ENCODE data around the gene RHOBTB1. TPM values are rescaled to one million over a fixed set of nuclear protein-coding genes. Genes with fewer than 3 reads are reported as not detected.

The RHOBTB1 gene
- total RNA-seq, 1 experiment from 2014 or later: 2.5 TPM

GRCh38 chr10:60955957-60956425, 12.0 kb upstream of the RHOBTB1 start:
- no peak overlapping the region for H3K9ac ChIP-seq (ENCODE audit: extremely low read depth, insufficient read length, low read length)
- no peak overlapping the region for H4K5ac ChIP-seq (ENCODE audit: insufficient read length, low read depth, low read length)
- H3K23ac ChIP-seq (ENCODE audit: insufficient read length, low read depth, low read length): no peak overlapping the region
- no peak overlapping the region for H2BK5ac ChIP-seq (ENCODE audit: insufficient read length, low read length)
- no CpG with 5 or more reads among the region's 2 CpGs for WGBS (ENCODE audit: extremely low coverage, insufficient read length, low lambda C conversion rate)
- H4K91ac ChIP-seq (ENCODE audit: insufficient read length, low read depth, low read length): no peak overlapping the region
- H2BK20ac ChIP-seq (ENCODE audit: low read depth, low read length, poor library complexity, severe bottlenecking): no peak overlapping the region
- Mint-ChIP-seq H3K9me3 (no peaks in the 10 kb centered on the region), H3K4me1 (no peaks in the 10 kb centered on the region), H3K36me3 (ENCODE audit: insufficient read depth in 1 of 3, low read depth in 3 of 3) (no peaks in the 10 kb centered on the region), H3K27ac (no peak overlapping the region), H3K27me3 (ENCODE audit: low read depth) (no peaks in the 10 kb centered on the region), H3K4me3 (no peak overlapping the region)
- DNase-seq: no peak
- no peak overlapping the region for H4K8ac ChIP-seq (replicated peaks; ENCODE audit: insufficient read length, low read depth, low read length)
- H3T11ph ChIP-seq (ENCODE audit: low read length): no peak overlapping the region
- no peak overlapping the region for H2BK12ac ChIP-seq (ENCODE audit: insufficient read length, low read depth, low read length)
- no peaks in the 10 kb centered on the region for H3K79me1 ChIP-seq (ENCODE audit: insufficient read depth, low read depth, low read length, poor library complexity, severe bottlenecking)
- H2AFZ ChIP-seq (ENCODE audit: low read length): no peak overlapping the region
- H3K4me2 ChIP-seq (ENCODE audit: insufficient read depth, insufficient read length, low read length): no peak overlapping the region
- H3K14ac ChIP-seq (ENCODE audit: insufficient read depth, low read length): no peak overlapping the region
- TF ChIP-seq, protein P1, sequence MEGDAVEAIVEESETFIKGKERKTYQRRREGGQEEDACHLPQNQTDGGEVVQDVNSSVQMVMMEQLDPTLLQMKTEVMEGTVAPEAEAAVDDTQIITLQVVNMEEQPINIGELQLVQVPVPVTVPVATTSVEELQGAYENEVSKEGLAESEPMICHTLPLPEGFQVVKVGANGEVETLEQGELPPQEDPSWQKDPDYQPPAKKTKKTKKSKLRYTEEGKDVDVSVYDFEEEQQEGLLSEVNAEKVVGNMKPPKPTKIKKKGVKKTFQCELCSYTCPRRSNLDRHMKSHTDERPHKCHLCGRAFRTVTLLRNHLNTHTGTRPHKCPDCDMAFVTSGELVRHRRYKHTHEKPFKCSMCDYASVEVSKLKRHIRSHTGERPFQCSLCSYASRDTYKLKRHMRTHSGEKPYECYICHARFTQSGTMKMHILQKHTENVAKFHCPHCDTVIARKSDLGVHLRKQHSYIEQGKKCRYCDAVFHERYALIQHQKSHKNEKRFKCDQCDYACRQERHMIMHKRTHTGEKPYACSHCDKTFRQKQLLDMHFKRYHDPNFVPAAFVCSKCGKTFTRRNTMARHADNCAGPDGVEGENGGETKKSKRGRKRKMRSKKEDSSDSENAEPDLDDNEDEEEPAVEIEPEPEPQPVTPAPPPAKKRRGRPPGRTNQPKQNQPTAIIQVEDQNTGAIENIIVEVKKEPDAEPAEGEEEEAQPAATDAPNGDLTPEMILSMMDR (conservative IDR thresholded peaks at IDR 0.05): no peak
- no peak overlapping the region for H3K18ac ChIP-seq (ENCODE audit: insufficient read length, low read depth, low read length)
- H2BK15ac ChIP-seq (ENCODE audit: low read depth, low read length): no peak overlapping the region
- H2BK120ac ChIP-seq (ENCODE audit: low read depth, low read length, poor library complexity, severe bottlenecking): no peak overlapping the region
- no peaks in the 10 kb centered on the region for H3K9me3 ChIP-seq (ENCODE audit: control insufficient read depth, low read depth, low read length)
- no peak overlapping the region for H2AK5ac ChIP-seq (ENCODE audit: insufficient read length, low read length)
- no peak overlapping the region for H3K27ac ChIP-seq (ENCODE audit: insufficient read length, low read depth, low read length)
- no peaks in the 10 kb centered on the region for H4K20me1 ChIP-seq (ENCODE audit: control insufficient read depth, insufficient read depth, insufficient read length)
- no peaks in the 10 kb centered on the region for H3K79me2 ChIP-seq (ENCODE audit: insufficient read depth, low read length)
- no peaks in the 10 kb centered on the region for H3K27me3 ChIP-seq (ENCODE audit: insufficient read depth, low read length)
- H3K4ac ChIP-seq (ENCODE audit: low read depth, low read length): no peak overlapping the region
- H3K4me1 ChIP-seq (ENCODE audit: insufficient read depth, low read length): no peaks in the 10 kb centered on the region
- H3K23me2 ChIP-seq (ENCODE audit: insufficient read length, low read depth, low read length, poor library complexity, severe bottlenecking): no peaks in the 10 kb centered on the region
- H3K56ac ChIP-seq (ENCODE audit: insufficient read length, low read depth, low read length): no peak overlapping the region

Data from H9 (cell line).